GM21723 (cell line): ENCODE measurements around the gene TMOD1.
"Not testable (repeated sequence)": the region's sequence is repeated elsewhere in the genome, so short reads cannot be mapped to it uniquely, and the experiment has no call there.

Experiments used
- ATAC-seq: cut with Tn5 transposase; IDR thresholded peaks from one replicate; pipeline ENCODE4 v1.9.1; 2021; ENCODE audit warnings: mild to moderate bottlenecking, moderate library complexity; ENCODE audit not compliant: unreplicated experiment

Gene TMOD1

DNA sequence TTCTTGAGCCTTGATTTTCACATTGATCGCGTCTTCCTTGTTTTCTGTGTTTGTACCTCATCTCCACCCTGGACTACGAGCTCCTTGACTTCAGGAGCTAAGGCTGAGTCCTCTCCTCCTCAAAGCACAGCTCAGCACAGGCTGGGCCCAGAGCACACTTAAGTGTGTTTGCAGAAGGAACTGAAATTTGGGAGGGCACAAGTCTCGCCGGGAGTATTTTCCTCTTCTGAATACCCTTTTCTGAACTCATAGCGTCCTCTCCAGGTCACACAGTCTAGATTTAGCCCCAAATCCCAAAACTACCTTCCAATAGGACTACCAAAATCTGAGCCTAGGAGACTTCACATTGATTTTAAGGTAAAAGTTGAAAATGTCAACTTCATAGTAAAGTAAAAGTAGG, 90.1 kb downstream of the TMOD1 start:
- ATAC-seq: no peak

DNA sequence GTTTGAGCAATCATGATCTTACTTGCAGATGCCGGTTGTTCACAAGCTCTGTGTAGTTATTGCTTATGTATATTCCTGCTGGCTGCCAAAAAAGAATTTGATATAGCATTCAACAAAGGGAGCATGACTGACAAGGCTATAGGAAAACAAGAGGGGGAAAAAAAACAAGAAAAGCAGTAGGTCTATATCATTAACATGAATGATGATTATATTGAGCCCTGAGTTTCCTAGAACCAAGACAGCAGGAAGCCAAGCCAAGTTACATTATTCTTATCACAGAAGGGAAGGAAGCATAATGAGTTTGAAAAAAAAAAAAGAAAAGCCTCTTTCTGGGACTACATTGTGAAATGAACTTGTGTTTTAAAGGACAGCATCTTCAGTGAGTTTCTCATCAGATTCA, 90.7 kb downstream of the TMOD1 start:
- no peak for ATAC-seq

- no peak for ATAC-seq
These were observed 92.5 kb downstream of the TMOD1 start for GRCh38 chr9:97593960-97594359.

- ATAC-seq: no peak
These were observed 93.0 kb downstream of the TMOD1 start for GRCh38 chr9:97594381-97594921.

GRCh38 chr9:97596906-97597305, 95.4 kb downstream of the TMOD1 start:
- no peak for ATAC-seq

GRCh38 chr9:97598461-97599288, 97.2 kb downstream of the TMOD1 start:
- peak; percentile 89 for ATAC-seq

DNA sequence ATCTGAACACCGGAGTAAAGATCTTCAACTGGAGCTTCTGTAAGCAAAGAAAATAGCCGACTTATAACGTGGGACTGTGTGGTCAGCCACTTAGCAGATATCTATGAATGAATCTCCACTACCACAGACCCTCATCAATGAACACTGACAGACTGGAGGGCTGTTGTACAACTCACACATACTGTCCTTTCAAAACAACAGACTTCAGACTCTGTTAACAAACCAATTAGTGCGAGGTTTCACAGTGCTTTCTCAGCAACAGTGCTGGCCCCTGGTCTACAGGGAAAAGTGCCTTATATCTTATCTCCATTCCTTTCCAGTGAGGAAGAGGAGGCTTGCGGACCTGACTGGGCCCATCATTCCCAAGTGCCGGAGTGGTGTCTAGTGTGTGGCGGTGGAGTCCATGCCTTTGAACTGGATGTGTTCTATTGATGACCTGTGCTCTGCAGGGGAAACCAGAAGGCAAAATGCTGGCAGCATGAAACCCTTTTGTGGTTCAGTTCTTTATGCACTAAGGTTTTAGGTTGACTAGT, 97.9 kb downstream of the TMOD1 start:
- ATAC-seq: no peak

- ATAC-seq: no peak
These were observed 99.2 kb downstream of the TMOD1 start for GRCh38 chr9:97600531-97601227.

DNA sequence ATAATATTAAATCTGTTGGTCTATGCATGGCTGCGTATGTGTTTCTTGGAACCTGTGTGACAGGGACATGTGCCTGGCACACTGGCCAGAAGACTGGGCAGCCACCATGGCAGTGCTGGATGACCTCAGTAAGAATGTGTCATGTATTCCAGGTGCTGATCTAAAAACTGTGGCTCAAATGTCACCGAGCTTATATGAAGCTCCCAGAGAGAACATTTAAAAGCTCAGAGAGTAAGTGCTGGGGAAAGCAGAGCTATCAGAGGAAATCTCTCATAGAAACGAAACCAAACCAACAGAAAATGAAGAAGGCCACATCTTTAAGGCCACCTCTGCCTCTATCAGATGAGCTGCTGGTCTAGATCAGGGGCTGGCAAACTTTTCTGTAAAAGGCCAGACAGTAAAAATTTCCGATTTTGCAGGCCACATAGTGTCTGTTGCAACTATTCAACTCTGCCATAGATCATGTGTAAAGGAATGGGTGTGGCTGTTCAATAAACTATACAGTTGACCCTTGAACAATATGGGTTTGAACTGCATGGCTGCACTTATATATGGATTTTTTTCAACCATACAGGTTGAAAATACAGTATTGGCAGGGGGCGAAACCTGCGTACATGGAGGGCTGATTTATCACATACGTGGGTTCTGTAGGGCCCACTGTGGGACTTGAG, 99.9 kb downstream of the TMOD1 start:
- ATAC-seq: no peak

- no peak for ATAC-seq
These were observed 101.0 kb downstream of the TMOD1 start for GRCh38 chr9:97602430-97602829.

DNA sequence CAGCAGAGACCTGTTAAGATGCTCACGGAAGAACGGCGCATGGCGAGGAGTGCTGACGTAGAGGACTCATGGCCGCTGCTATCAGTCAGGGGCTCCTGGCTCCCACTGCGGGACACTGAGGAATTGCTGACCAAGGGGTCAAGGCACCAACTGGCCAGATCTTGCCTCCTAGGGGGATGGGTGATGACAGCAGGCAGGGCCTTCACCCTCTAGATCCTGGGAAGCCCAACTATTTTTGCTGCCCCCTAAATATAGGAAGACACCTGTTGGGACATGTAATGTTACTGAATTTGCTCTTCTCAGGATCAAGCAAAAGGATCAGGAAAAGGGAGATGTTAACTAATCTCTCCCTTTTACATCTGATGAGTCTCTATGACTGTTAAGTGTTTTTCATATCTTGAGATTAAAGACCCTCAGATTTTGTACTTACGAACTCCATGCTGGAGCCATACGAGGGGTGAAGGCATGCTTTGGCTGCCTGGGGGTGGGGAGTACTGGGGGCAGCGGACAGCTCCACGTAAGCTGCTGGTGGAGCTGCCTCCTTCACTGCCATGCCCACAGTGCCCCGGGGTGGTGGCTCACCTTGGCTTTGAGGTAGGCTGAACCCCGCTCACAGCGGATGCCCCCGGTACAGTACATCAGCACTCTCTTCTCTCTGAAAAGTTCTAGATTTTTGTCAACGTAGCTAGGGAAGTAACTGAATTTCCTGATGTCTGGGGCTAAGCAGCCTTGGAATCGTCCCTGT, 103.6 kb downstream of the TMOD1 start:
- ATAC-seq: no peak

DNA sequence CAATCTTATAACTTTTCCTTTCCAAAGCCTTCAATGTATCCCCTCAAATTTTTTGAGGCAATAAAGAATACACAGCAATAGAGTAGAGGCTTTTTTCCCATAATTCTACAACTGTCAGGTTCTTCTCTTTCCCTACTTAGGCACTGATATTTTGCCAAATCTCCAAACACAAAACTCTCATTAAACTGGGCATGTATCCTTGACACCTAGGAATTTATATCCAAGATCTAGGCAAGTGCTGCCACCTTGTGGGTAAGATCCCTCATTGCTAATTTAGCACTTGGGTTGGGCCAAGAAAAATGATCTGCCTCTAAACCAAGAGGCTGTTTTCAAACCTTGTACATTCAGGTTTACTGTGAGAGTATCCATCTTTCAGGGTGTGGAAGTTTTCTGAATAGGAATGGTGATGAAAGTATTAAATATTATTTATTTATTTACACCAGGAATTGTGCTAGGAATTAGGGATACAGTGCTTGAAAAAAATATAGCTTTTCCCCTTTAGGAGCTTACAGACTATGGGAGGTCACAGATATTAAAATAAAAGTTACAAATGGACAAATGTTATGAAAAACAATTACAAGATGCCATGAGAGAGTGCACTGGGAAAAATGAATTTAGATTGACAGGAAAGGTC, 114.1 kb downstream of the TMOD1 start:
- no peak for ATAC-seq

DNA sequence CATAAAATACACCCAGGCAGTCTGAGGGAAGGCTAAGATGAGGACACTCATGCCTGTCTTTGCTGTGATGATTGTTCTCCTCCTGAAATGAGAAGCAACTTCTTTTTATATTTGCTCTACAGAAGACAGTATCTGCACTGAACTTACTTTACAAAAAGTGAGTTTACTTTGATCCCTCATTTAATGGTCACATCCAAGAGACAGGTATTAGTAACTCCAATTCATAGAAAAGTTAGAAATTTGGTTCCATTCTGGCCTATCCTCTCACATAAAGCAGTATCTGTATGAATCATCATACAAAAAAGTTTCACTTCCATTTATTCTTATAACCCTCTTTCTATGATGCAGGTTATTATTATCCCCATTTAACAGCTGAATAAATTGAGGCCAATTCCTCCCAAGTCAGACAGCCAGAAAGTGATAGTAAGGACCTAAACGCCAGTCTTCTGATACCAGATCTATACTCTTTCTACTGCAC, 116.5 kb downstream of the TMOD1 start:
- peak; percentile 60 for ATAC-seq

DNA sequence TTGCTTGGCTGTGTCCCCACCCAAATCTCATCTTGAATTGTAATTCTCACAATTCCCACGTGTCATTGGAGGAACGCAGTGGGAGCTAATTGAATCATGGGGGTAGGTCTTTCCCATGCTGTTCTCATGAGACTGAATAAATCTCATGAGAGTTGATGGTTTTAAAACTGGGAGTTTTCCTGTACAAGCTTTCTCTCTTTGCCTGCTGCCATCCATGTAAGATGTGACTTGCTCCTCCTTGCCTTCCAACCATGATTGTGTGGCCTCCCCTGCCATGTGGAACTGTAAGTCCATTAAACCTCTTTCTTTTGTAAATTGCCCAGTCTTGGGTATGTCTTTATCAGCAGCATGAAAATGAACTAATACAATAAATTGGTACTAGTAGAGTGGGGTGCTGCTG, 118.6 kb downstream of the TMOD1 start:
- ATAC-seq: not testable (repeated sequence)

DNA sequence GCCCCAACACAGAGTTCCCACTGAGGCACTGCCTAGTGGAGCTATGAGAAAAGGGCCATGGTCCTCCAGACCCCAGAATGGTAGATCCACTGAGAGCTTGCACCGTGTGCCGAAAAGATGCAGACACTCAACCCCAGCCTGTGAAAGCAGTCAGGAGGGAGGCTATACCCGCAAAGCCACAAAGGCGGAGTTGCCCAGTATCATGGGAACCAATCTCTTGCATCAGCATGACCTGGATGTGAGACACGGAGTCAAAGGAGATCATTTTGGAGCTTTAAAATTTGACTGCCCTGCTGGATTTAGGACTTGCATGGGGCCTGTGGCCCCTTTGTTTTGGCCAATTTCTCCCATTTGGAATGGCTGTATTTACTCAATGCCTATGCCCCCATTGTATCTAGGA, 121.0 kb downstream of the TMOD1 start:
- not testable (repeated sequence) for ATAC-seq

- no peak for ATAC-seq
These were observed 122.5 kb downstream of the TMOD1 start for GRCh38 chr9:97623946-97624345.

DNA sequence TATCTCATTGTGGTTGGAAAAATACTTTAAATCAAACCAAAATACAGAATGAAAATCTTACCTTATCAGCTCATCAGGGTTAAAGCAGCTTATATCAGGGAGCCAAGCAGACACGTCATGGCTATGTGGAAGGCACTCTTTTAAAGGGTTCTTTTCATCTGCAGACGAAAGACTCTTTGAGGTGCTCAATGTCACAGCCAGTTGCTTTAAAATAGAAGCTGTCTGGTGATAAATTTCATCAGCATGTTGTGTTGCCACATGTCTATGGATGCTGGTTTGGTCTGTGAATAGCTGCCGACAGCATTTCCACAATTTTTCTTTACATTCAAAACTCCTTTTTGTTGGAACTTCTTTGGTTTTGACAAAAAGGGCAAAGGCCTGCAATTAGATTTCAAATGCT, 124.2 kb downstream of the TMOD1 start:
- ATAC-seq: no peak

GRCh38 chr9:97627624-97628023, 126.2 kb downstream of the TMOD1 start:
- ATAC-seq: no peak

DNA sequence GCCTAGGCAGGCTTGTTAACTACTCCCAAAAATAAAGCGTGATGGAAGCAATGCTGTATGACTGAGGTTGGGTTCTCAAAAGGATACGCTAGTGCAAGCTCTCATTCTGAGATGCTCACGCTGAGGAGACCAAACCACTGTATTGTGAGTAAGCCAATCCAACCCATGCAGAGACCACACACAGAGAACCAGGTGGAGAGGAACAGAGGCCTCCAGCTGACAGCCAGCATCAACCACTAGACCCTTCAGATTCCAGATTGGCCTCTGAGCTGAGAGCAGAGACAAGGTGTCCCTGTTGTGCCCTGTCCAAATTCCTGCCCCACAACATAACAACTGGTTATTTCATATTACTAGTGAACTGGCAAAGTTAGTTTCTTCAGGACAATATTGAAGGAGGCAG, 127.2 kb downstream of the TMOD1 start:
- ATAC-seq: no peak

- ATAC-seq: no peak
These were observed 127.7 kb downstream of the TMOD1 start for GRCh38 chr9:97629156-97629555.
